ENCODE measurements around the gene KIF6.
"Not testable (repeated sequence)": the region's sequence is repeated elsewhere in the genome, so short reads cannot be mapped to it uniquely, and the experiment has no call there.

Gene KIF6

DNA sequence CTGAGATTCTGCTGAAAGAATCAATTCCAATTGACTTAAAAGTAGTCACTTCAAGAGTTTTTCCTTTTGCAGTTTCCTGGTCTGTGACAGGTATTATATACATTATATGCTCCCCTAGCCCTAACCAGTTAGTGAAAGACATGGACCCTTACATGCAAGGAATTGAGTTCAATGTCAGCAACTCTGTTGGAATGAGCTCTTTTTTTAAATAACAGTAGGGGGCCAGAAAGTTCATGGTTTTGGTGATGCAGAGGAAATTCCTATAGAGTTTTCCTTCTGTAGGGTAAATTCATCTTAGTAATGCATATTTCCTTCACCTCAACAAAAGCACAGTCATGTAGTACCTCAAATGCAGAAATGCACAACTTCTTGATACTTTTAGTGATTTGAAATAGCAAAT lies 172.2 kb downstream of the KIF6 start:
- DNase-seq (ENCODE audit: low read depth), result no peak

DNA sequence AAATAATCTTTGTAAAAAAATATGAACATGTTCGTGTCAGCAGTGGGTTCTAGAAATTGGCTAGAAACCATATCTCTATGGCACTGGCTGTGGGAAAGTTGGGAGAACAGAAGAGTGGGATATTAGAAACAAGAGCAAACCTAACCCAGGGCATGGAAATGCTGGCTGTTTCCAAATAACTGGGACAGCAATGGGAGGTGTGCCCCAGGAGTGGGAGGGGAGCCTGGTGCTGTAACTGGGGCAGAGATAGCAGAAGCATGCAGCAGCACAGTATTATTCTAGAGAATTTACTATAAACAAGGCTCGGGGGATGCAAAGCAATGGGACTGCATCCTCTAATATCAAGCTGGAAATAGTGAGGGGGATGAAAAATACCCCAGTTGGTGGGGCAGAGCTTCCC lies 175.0 kb downstream of the KIF6 start:
- no peak for DNase-seq (ENCODE audit: low read depth)

- DNase-seq (ENCODE audit: low read depth), result no peak
These were observed 178.5 kb downstream of the KIF6 start for GRCh38 chr6:39546731-39547130.

GRCh38 chr6:39543950-39544349 lies 181.3 kb downstream of the KIF6 start:
- no peak for DNase-seq (ENCODE audit: low read depth)

DNA sequence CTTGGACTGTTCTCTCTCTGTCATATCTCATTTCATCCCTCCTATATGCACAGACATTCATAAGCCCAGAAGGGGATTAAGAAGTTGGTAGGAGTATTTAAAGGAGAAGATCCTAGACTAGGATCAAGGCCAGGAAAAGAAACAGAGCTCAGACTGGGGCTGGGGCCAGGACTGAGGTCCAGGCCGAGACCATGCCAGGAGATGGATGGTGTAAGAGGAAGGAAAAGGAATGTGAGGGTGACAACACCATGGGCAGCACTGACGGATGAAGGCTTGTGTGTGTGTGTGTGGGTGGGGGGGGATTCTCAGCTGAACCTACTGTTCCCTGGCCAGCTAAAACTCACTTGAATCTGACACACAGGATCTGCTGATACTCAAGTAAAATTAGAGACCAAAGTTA lies 182.1 kb downstream of the KIF6 start:
- no peak for DNase-seq (ENCODE audit: low read depth)

GRCh38 chr6:39540454-39540853 lies 184.8 kb downstream of the KIF6 start:
- DNase-seq (ENCODE audit: low read depth), result no peak

GRCh38 chr6:39530201-39530759 lies 194.9 kb downstream of the KIF6 start:
- no peak for DNase-seq (ENCODE audit: low read depth)

- DNase-seq (ENCODE audit: low read depth), result no peak
These were observed 197.2 kb downstream of the KIF6 start for GRCh38 chr6:39527792-39528564.

- DNase-seq (ENCODE audit: low read depth), result no peak
These were observed 201.2 kb downstream of the KIF6 start for GRCh38 chr6:39524007-39524406.

DNA sequence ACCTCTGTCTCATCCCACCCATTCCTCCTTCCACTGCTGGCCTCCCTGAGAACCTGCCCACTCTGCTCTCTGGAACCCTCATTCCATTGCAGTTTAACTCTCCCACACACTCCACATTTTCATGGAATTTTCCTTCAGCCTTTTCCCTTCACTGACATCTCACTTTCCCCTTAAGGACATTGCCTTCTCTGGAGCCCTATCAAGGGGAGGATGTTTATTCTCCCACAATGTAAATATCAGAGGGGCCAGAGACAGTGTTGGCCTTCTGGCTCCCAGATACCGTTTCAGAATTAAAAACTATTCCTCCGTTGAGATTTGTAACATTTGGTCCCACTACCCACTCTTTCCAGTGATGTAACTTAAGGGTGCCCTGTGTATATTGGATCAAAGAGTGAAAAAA lies 203.2 kb downstream of the KIF6 start:
- DNase-seq (ENCODE audit: low read depth), result no peak

- DNase-seq (ENCODE audit: low read depth), result no peak
These were observed 204.3 kb downstream of the KIF6 start for GRCh38 chr6:39520916-39521315.

GRCh38 chr6:39520411-39520810 lies 204.8 kb downstream of the KIF6 start:
- DNase-seq (ENCODE audit: low read depth), result no peak

DNA sequence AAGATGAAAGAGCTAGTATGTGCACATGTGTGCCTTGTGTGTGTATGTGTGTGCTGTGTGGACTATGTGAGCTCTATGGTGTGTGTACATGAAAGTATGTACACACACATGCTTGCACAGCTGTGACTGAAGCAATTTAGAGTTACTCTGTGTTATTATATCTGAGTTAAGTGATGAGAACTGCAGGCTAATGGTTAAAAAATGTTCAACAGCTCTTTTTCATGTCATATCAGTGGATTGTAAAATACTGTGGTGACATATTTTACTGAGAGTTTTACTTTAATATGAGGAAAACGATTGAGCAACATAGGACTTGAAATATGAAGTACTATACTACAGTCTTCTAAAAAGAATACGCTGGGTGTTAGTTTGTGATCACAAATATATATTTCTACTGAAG lies 207.0 kb downstream of the KIF6 start:
- no peak for DNase-seq (ENCODE audit: low read depth)

DNA sequence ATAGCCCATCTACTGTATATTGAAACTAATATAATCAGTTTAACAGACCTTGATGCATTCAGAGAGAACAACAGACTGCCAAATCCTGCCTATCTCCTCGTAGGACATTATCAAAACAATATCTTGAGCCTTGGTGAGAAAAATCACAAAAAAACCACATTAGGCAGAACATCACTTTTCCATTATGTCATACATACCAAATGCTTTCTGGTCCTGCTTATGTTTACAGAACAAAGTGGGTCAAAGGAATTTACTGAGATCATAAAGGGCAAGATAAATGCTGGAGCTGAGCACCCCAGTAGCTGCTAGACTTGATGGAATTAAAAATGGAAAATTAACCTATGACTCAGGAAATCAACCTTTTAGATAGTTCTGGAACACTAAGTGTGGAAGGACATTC lies 207.5 kb downstream of the KIF6 start:
- DNase-seq (ENCODE audit: low read depth), result no peak

- no peak for DNase-seq (ENCODE audit: low read depth)
These were observed 208.7 kb downstream of the KIF6 start for GRCh38 chr6:39516471-39516870.

DNA sequence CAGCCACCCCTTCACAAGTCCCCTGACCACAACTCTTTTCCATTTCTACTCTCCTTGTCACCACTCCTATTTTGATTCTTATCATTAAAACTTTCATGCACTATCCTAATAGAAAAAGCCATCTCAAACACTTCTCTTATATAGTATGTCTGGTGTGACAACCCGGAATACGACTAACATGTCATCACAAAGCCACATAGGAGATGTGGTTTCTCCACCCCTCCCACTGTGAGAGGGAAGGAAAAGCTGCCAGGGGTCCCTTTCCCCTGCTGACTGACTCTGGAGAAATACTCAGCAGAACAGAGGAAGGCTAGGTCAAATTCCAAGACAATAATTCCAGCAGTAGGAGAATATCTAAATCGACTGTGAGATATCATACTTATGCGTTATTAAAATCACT lies 209.7 kb downstream of the KIF6 start:
- DNase-seq (ENCODE audit: low read depth), result no peak

DNA sequence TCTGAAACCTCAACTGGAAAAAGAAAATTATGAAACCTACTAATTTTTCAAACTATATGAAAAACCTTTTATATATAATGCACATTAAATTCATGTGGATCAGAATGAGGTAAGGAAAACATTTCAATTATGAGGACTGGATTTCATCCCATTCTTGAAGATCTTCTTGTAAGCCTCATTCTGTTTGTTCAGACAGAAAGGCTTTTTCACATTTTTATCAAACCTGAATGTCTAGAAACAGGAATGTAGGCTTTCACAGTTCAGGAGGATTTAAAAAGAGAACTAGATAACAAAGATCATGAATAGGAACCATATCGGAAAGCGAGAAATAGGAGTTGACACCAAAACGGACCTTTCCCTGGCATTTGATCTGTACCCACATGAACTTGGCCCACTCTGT lies 210.2 kb downstream of the KIF6 start:
- DNase-seq (ENCODE audit: low read depth), result no peak

DNA sequence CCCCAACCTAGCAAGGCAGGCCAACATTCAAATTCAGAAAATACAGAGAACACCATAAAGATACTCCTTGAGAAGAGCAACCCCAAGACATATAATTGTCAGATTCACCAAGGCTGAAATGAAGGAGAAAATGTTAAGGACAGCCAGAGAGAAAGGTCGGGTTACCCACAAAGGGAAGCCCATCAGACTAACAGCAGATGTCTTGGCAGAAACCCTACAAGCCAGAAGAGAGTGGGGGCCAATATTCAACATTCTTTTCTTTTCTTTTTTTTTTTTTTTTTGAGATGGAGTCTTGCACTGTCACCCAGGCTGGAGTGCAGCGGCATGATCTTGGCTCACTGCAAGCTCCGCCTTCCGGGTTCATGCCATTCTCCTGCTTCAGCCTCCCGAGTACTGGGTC lies 215.4 kb downstream of the KIF6 start:
- not testable (repeated sequence) for DNase-seq (ENCODE audit: low read depth)

DNA sequence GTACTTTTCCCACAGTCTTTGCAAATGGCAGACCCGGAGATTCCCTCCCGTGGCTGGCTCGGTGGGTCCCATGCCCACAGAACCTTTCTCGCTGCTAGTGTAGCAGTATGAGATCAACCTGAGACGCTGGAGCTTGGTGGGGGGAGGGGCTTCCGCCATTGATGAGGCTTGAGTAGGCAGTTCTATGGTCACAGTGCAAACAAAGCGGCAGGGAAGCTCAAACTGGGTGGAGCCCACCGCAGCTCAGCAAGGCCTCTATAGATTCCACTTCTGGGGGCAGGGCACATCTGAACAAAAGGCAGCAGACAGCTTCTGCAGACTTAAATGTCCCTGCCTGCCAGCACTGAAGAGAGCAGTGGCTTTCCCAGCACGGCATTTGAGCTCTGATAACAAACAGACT lies 216.7 kb downstream of the KIF6 start:
- DNase-seq (ENCODE audit: low read depth), result no peak

GRCh38 chr6:39507331-39507998 lies 217.7 kb downstream of the KIF6 start:
- DNase-seq (ENCODE audit: low read depth), result no peak

DNA sequence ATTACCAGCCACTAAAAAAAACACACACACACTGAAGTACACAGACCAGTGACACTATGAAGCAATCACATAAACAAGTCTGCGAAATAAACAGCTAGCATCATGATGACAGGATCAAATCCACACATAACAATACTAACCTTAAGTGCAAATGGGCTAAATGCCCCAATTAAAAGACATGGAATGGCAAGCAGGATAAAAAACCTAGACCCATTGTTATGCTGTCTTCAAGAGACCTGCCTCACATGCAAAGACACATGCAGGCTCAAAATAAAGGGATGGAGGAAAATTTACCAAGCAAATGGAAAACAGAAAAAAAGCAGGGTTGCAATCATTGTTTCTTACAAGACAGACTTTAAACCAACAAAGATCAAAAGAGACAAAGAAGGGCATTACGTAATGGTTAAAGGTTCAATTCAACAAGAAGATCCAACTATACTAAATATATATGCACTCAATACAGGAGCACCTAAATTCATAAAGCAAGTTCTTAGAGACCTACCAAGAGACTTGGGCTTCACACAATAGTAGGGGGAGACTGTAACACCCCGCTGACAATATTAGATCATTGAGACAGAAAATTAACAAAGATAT lies 222.7 kb downstream of the KIF6 start:
- not testable (repeated sequence) for DNase-seq (ENCODE audit: low read depth)

- DNase-seq (ENCODE audit: low read depth), result no peak
These were observed 226.2 kb downstream of the KIF6 start for GRCh38 chr6:39499053-39499452.

DNA sequence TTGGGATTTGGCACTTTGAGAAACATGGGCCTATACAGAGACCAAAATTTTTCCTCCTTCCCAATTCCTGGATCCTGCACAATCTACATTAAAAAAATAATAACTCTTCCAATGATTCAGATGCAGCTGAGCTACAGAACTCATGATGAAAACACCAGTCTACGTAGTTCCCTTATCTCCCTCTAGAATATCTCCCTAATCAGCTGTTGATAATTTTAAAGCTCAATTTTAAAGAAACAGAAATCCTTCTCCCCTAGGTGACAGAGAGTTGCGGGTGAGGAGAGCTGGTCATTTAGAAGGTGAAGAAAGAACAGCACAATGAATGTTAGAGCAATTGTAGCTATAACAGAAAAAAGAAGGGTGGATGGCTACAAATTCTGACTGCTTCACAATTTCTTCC lies 227.1 kb downstream of the KIF6 start:
- no peak for DNase-seq (ENCODE audit: low read depth)
